NB4 (cell line): ENCODE measurements around the gene TMEM201.

Source experiments
- CTCF ChIP-seq: IDR thresholded peaks from one replicate; pipeline ENCODE4 v1.5.1; 2012; ENCODE audit warnings: low read depth, low read length
- MAX ChIP-seq: IDR thresholded peaks from 2 replicates; pipeline ENCODE4 v1.6.1; 2011; ENCODE audit warnings: low read depth, low read length
- POLR2A ChIP-seq: IDR thresholded peaks from 2 replicates; pipeline ENCODE4 v1.6.1; 2011; ENCODE audit warnings: mild to moderate bottlenecking; ENCODE audit not compliant: insufficient read length; ENCODE audit errors: extremely low read depth

- TF ChIP-seq CTCF: no peak
- TF ChIP-seq POLR2A: no peak
- TF ChIP-seq MAX: no peak
These were observed 11.8 kb upstream of the TMEM201 start for GRCh38 chr1:9576903-9577302.
